Peyer's patch (tissue), 4 donors: Measurements from ENCODE around the gene SNRK. TPM values are rescaled to one million over a fixed set of nuclear protein-coding genes. Genes with fewer than 3 reads are reported as not detected.
A peak's percentile ranks its signal among the peaks of the same experiment; 100 is the strongest.

ENCODE experiments used
- DNase-seq, 3 donors: peaks; one replicate each; pipeline ENCODE4 v3.0.0-alpha.2; 2017 to 2019
- H3K27ac ChIP-seq, 4 donors: fragments of 200-600 bp; sonication (generic); one replicate each; pipeline ENCODE4 v1.5.1; 2016 to 2019
- H3K27me3 ChIP-seq, 2 donors: fragments of 200-600 bp; sonication (generic); one replicate each; pipeline ENCODE4 v1.5.1; 2019
- H3K36me3 ChIP-seq, 3 donors: fragments of 200-600 bp; sonication (generic); one replicate each; pipeline ENCODE4 v1.5.1; 2016 to 2019
- H3K4me1 ChIP-seq, 4 donors: fragments of 200-600 bp; sonication (generic); one replicate each; pipeline ENCODE4 v1.5.1; 2016 to 2019
- H3K4me3 ChIP-seq, 4 donors: fragments of 200-600 bp; sonication (generic); 1 replicate in 3 of 4; 2 replicates in 1 of 4; pipeline ENCODE4 v1.5.1; 2016 to 2019; ENCODE audit warnings: mild to moderate bottlenecking in 1 of 4
- H3K9me3 ChIP-seq, 4 donors: fragments of 200-600 bp; sonication (generic); one replicate each; pipeline ENCODE4 v1.5.1; 2016 to 2019; ENCODE audit warnings: mild to moderate bottlenecking in 1 of 4
- POLR2A ChIP-seq, 2 donors: fragments of 450-650 bp; IDR thresholded peaks; one replicate each; pipeline ENCODE4 v1.5.1; 2017; ENCODE audit warnings: antibody characterized with exemption in 2 of 2, mild to moderate bottlenecking in 2 of 2, moderate library complexity in 2 of 2
- total RNA-seq, 4 donors: library from RNA; depleted of rRNA; stranded (reverse); fragments of >200 nt; gene quantifications; one replicate each; pipeline ENCODE4 v1.1.0, GENCODE V29; 2016
- TF ChIP-seq, protein P1 (sequence below), 6 experiments: fragments of 450-650 bp in 4 of 6; fragments of 200-600 bp in 2 of 6; sonication (generic) in 1 of 6; IDR thresholded peaks; one replicate each; pipeline ENCODE4 v1.5.1; 2017 to 2019; ENCODE audit warnings: antibody characterized with exemption in 6 of 6, mild to moderate bottlenecking in 3 of 6, moderate library complexity in 1 of 6

SNRK gene
- total RNA-seq, 4 donors from 2014 or later: 48.7 to 69.4 (median 56.7) TPM

DNA sequence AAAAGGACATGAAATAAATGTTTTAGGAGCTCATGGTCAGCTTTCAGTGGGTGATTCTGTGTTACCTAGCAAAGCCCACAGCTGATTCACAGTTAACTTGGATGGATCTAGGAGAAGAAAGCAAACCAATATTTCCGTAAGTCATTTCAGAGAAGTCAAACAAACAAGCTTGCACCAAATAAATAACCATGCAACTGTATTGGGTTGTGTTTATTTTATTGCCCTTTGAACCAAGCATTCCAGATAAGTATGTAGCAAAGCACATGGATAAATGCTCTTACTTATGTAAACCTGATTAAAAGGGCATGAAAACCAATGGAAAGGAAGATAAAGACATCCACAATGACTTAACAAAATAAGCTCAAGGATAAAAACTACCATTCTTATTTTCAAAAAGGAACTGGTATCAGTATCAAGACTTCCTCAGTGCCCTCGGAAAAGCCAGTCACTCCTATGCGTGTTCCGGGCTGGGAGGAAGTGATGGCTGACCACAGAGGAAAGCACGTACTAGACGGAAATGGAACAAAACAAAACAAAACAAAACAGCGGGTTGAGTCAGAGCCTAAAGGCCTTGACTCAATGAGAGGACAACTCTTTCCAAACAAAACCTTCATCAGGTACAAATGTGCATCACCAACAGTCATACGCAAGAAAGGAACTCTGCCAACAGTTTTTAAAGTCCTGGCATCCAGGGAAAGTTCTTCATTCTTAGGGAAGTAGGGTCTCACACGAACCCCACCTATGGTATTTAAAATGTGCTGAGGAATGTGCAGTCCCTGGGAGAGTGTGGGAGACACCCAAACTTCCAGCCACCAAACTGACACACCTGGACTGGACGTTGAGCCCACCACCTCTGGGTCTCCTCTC lies 103.3 kb downstream of the SNRK start:
- Histone ChIP-seq H3K36me3 (no peaks in the 10 kb centered on the region), H3K27ac (peak overlapping the region; percentile 53 to 76 (median 68)), H3K9me3 (no peaks in the 10 kb centered on the region), H3K4me1 (peaks cover 0 to 6% (median 0%) of the 10 kb centered on the region in 4 donors), H3K4me3 (no peak overlapping the region), H3K27me3 (no peaks in the 10 kb centered on the region)
- DNase-seq: peak in 2 of 3 donors; percentile 67 to 83
- no peak for TF ChIP-seq POLR2A (IDR thresholded peaks at IDR 0.05)
- TF ChIP-seq, protein P1, sequence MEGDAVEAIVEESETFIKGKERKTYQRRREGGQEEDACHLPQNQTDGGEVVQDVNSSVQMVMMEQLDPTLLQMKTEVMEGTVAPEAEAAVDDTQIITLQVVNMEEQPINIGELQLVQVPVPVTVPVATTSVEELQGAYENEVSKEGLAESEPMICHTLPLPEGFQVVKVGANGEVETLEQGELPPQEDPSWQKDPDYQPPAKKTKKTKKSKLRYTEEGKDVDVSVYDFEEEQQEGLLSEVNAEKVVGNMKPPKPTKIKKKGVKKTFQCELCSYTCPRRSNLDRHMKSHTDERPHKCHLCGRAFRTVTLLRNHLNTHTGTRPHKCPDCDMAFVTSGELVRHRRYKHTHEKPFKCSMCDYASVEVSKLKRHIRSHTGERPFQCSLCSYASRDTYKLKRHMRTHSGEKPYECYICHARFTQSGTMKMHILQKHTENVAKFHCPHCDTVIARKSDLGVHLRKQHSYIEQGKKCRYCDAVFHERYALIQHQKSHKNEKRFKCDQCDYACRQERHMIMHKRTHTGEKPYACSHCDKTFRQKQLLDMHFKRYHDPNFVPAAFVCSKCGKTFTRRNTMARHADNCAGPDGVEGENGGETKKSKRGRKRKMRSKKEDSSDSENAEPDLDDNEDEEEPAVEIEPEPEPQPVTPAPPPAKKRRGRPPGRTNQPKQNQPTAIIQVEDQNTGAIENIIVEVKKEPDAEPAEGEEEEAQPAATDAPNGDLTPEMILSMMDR (IDR thresholded peaks at IDR 0.05): no peak

- H3K4me3 ChIP-seq: no peak overlapping the region
- H3K27me3 ChIP-seq: no peaks in the 10 kb centered on the region
Observed at GRCh38 chr3:43390255-43390588, 103.9 kb downstream of the SNRK start.

DNA sequence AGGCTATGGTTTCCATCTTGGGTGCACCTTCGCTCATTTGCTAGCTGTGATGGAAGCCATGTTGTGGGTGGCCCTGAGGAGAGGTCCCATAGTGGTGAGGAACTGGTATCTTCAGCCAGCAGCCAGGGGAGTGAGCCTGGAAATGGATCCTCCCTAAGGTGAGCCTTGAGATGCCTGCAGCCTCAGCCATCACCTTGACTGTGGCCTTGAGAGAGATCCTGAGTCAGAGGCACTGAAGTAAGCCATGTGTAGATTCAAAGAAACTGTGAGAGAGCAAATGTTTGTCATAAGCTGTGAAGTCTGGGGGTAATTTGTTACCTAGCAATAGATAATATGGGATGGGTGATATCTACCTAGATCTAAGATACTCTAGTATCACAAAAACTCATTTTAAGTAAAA lies 105.3 kb downstream of the SNRK start:
- Histone ChIP-seq H3K9me3 (no peaks in the 10 kb centered on the region), H3K27ac (peak overlapping the region in 1 of 4 donors; percentile 16), H3K36me3 (no peaks in the 10 kb centered on the region), H3K4me1 (peaks cover 0 to 6% (median 0%) of the 10 kb centered on the region in 4 donors), H3K4me3 (no peak overlapping the region), H3K27me3 (no peaks in the 10 kb centered on the region)
- no peak for DNase-seq
- TF ChIP-seq, protein P1 (IDR thresholded peaks at IDR 0.05): no peak
- TF ChIP-seq POLR2A (IDR thresholded peaks at IDR 0.05): no peak

More at GRCh38 chr3:43390255-43390588, 103.9 kb downstream of the SNRK start:
- no peaks in the 10 kb centered on the region for H3K9me3 ChIP-seq
- TF ChIP-seq, protein P1 (IDR thresholded peaks at IDR 0.05): no peak
- no peak for TF ChIP-seq POLR2A (IDR thresholded peaks at IDR 0.05)
- no peaks in the 10 kb centered on the region for H3K36me3 ChIP-seq
- peaks cover 0 to 6% (median 0%) of the 10 kb centered on the region in 4 donors for H3K4me1 ChIP-seq
- no peak for DNase-seq
- H3K27ac ChIP-seq: peak overlapping the region; percentile 53 to 76 (median 68)

GRCh38 chr3:43394041-43394554 lies 107.8 kb downstream of the SNRK start:
- H3K27ac ChIP-seq: peak overlapping the region in 1 of 4 donors; percentile 29
- DNase-seq: no peak
- H3K4me3 ChIP-seq: no peak overlapping the region
- no peaks in the 10 kb centered on the region for H3K9me3 ChIP-seq
- TF ChIP-seq, protein P1 (IDR thresholded peaks at IDR 0.05): no peak
- no peak for TF ChIP-seq POLR2A (IDR thresholded peaks at IDR 0.05)
- peaks cover 0 to 6% (median 0%) of the 10 kb centered on the region in 4 donors for H3K4me1 ChIP-seq
- H3K27me3 ChIP-seq: no peaks in the 10 kb centered on the region
- H3K36me3 ChIP-seq: no peaks in the 10 kb centered on the region

DNA sequence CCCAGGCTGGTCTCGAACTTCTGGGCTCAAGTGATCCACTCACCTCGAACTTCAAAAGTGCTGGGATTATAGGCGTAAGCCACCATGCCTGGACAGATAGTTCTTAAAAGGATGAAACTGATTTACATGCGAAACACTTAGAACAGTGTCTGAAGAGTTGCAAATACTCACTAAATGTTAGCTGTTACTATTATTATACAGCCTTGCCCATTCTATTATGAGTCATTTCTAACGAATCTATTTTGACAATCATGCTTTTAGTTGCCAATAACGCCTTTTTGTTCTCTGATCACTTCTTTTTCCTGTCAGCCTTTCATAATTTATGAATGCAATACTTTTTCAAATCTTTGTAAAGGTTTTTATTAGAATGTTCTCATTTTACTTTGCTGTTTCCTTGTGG lies 112.7 kb downstream of the SNRK start:
- no peak overlapping the region for H3K27ac ChIP-seq
- TF ChIP-seq, protein P1 (IDR thresholded peaks at IDR 0.05): no peak
- no peak for TF ChIP-seq POLR2A (IDR thresholded peaks at IDR 0.05)
- H3K36me3 ChIP-seq: no peaks in the 10 kb centered on the region
- no peak for DNase-seq
- no peaks in the 10 kb centered on the region for H3K27me3 ChIP-seq
- H3K9me3 ChIP-seq: no peaks in the 10 kb centered on the region
- H3K4me3 ChIP-seq: no peak overlapping the region
- H3K4me1 ChIP-seq: no peaks in the 10 kb centered on the region
